HT-29 (cell line): Measurements from ENCODE around the gene PUS10. TPM values are rescaled to one million over a fixed set of nuclear protein-coding genes. Genes with fewer than 3 reads are reported as not detected.
"Not testable (repeated sequence)": the region's sequence is repeated elsewhere in the genome, so short reads cannot be mapped to it uniquely, and the experiment has no call there.

ENCODE experiments used
- DNase-seq: peaks from one replicate; pipeline ENCODE4 v3.0.0-alpha.2; 2015; ENCODE audit warnings: low spot score
- small RNA-seq: library from RNA; depleted of rRNA; stranded (forward); fragments of <200 nt; gene quantifications from one replicate; pipeline ENCODE3, GENCODE V24; 2014
- total RNA-seq: library from RNA; depleted of rRNA; stranded (reverse); fragments of >200 nt; shearing (Covaris generic); gene quantifications from 2 replicates; pipeline ENCODE4 v1.2.3, GENCODE V29; 2014; rRNA removed

PUS10 gene
- total RNA-seq, 1 experiment from 2014 or later: 1.3 TPM

GRCh38 chr2:60934165-60934722 is 83.8 kb downstream of the PUS10 start:
- no peak for DNase-seq

GRCh38 chr2:60932954-60933353 is 85.1 kb downstream of the PUS10 start:
- DNase-seq: no peak

- not testable (repeated sequence) for DNase-seq
Measured at GRCh38 chr2:60932061-60932460, 86.0 kb downstream of the PUS10 start.

- no peak for DNase-seq
Measured at GRCh38 chr2:60926741-60927552, 91.1 kb downstream of the PUS10 start.

GRCh38 chr2:60925994-60926740 is 91.9 kb downstream of the PUS10 start:
- peak; percentile 48 for DNase-seq

- no peak for DNase-seq
Measured at GRCh38 chr2:60907329-60907728, 110.7 kb downstream of the PUS10 start.

GRCh38 chr2:60906395-60906794 is 111.7 kb downstream of the PUS10 start:
- DNase-seq: no peak

- DNase-seq: not testable (repeated sequence)
Measured at GRCh38 chr2:60905867-60906266, 112.2 kb downstream of the PUS10 start.

- not testable (repeated sequence) for DNase-seq
Measured at GRCh38 chr2:60901296-60901695, 116.8 kb downstream of the PUS10 start.

GRCh38 chr2:60899892-60900249 is 118.2 kb downstream of the PUS10 start:
- no peak for DNase-seq

GRCh38 chr2:60899230-60899891 is 118.7 kb downstream of the PUS10 start:
- DNase-seq: no peak

- DNase-seq: no peak
Measured at GRCh38 chr2:60898567-60898966, 119.5 kb downstream of the PUS10 start.

Small RNAs within 50 kb of the gene (small RNA-seq; reads per million reads assigned to genes)
- gene RNA5SP95 (0.29 reads per million), gene RNU4-51P (not detected)

Other genes with a start within 250 kb of the PUS10 start
- 6.5 and 6.6 TPM in 2 replicates for gene REL, start 136.7 kb downstream of the PUS10 start, total RNA-seq
- gene PEX13, start 535 bp downstream of the PUS10 start, total RNA-seq: 19.8 and 22.5 TPM in 2 replicates
- gene SANBR, start 47.6 kb upstream of the PUS10 start, total RNA-seq: 3.3 and 8.9 TPM in 2 replicates
- not detected in 2 replicates for gene C2orf74, start 143.9 kb upstream of the PUS10 start, total RNA-seq